DOHH2 (cell line): ENCODE data around the gene ABHD16B.

Source experiments
- H3F3A ChIP-seq: fragments of 200-600 bp; sonication (generic), shearing (Covaris generic); 2 replicates; pipeline ENCODE4 v1.6.0; 2016; ENCODE audit warnings: antibody characterized with exemption, mild to moderate bottlenecking; ENCODE audit not compliant: control insufficient read depth, insufficient read depth
- H3K27ac ChIP-seq: fragments of 200-600 bp; sonication (generic); 2 replicates; pipeline ENCODE4 v1.5.1; 2014; ENCODE audit warnings: low read depth, mild to moderate bottlenecking, low read length, moderate library complexity
- H3K27me3 ChIP-seq: fragments of 200-600 bp; sonication (generic); 2 replicates; pipeline ENCODE4 v1.6.1; 2014; ENCODE audit warnings: mild to moderate bottlenecking, low read length, mixed read lengths; ENCODE audit not compliant: control insufficient read depth
- H3K36me3 ChIP-seq: fragments of 200-600 bp; sonication (generic); 2 replicates; pipeline ENCODE4 v1.6.1; 2014; ENCODE audit warnings: mild to moderate bottlenecking, low read length, moderate library complexity, mixed read lengths; ENCODE audit not compliant: control insufficient read depth
- H3K4me1 ChIP-seq: fragments of 200-600 bp; sonication (generic); 2 replicates; pipeline ENCODE4 v1.6.1; 2014; ENCODE audit warnings: mild to moderate bottlenecking, low read length, mixed read lengths; ENCODE audit not compliant: control insufficient read depth
- H3K4me2 ChIP-seq: fragments of 200-600 bp; sonication (generic); 2 replicates; pipeline ENCODE4 v1.6.0; 2014; ENCODE audit warnings: mild to moderate bottlenecking, low read length, moderate library complexity
- H3K4me3 ChIP-seq: fragments of 200-600 bp; sonication (generic); 2 replicates; pipeline ENCODE4 v1.5.1; 2014; ENCODE audit warnings: mild to moderate bottlenecking, low read length, mixed read lengths
- H3K79me2 ChIP-seq: fragments of 200-600 bp; sonication (generic); 2 replicates; pipeline ENCODE4 v1.6.1; 2014; ENCODE audit warnings: mild to moderate bottlenecking, low read length, mixed read lengths; ENCODE audit not compliant: control insufficient read depth
- H3K9me2 ChIP-seq: fragments of 200-600 bp; sonication (generic); replicated peaks from 2 replicates; pipeline ENCODE4 v1.6.1; 2014; ENCODE audit warnings: mild to moderate bottlenecking, low read length, mixed read lengths; ENCODE audit not compliant: control insufficient read depth
- H3K9me3 ChIP-seq: fragments of 200-600 bp; sonication (generic); 2 replicates; pipeline ENCODE4 v1.6.1; 2014; ENCODE audit warnings: antibody characterized with exemption, low read length, mixed read lengths; ENCODE audit not compliant: control insufficient read depth, insufficient read depth
- H4K20me1 ChIP-seq: fragments of 200-600 bp; sonication (generic); 2 replicates; pipeline ENCODE4 v1.6.0; 2014; ENCODE audit warnings: low read depth, mild to moderate bottlenecking, antibody characterized with exemption, low read length, moderate library complexity; ENCODE audit not compliant: control insufficient read depth, insufficient read depth
- EZH2phosphoT487 ChIP-seq: fragments of 200-600 bp; sonication (generic); IDR thresholded peaks from 2 replicates; pipeline ENCODE4 v1.6.1; 2017; ENCODE audit warnings: borderline replicate concordance, mild to moderate bottlenecking, antibody characterized with exemption, low read length, moderate library complexity, mixed read lengths
- TF ChIP-seq, protein P1 (sequence below): fragments of 200-600 bp; sonication (generic); IDR thresholded peaks from one replicate; pipeline ENCODE4 v1.5.1; 2014; ENCODE audit warnings: antibody characterized with exemption, mild to moderate bottlenecking, low read depth, low read length; ENCODE audit not compliant: poor library complexity, severe bottlenecking

ABHD16B gene

DNA sequence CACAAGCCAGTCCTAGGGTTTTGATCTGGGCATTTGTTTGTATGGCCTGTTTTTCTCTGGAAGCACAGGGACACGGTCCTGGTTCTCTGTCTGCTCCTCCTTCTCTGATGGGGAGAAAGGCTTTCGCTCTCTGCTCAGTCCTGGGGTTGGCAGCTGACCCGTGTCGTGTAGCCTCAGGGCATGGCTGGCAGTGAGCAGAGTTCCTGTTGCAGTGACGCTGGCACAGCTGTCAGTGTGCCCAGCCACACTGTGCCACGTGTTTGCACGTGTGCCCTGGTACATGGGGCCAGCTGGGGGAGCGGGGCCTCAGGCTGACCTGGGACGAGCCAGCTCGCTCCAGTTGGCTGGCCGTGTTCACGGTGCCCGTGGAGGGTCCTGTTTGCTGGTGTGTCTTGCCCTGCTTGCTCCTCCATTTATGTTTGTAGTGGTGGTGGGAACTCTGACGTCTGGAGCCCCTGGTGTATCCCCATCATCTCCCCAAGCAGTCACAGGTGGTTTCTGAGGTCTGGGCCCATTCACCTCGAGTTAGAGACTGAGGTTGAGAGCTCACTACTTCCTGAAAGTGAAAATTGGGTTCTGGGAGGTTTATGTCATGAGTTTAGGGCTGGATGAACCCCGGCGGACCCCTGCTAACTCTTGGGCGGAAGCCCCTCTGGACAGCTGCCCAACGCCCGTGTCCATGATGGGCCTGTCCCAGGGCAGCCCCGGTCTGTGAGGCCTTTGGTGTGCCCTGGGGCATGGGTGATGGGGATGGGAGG, 23.4 kb downstream of the ABHD16B start:
- Histone ChIP-seq H3K27me3 (no peaks in the 10 kb centered on the region), H3F3A (no peaks in the 10 kb centered on the region), H3K79me2 (no peaks in the 10 kb centered on the region), H4K20me1 (no peaks in the 10 kb centered on the region), H3K4me2 (no peak overlapping the region), H3K9me2 (no peaks in the 10 kb centered on the region), H3K9me3 (no peaks in the 10 kb centered on the region), H3K27ac (no peak overlapping the region), H3K4me1 (no peaks in the 10 kb centered on the region), H3K4me3 (no peak overlapping the region), H3K36me3 (peaks cover 47% of the 10 kb centered on the region)
- no peak for TF ChIP-seq EZH2phosphoT487
- TF ChIP-seq, protein P1, sequence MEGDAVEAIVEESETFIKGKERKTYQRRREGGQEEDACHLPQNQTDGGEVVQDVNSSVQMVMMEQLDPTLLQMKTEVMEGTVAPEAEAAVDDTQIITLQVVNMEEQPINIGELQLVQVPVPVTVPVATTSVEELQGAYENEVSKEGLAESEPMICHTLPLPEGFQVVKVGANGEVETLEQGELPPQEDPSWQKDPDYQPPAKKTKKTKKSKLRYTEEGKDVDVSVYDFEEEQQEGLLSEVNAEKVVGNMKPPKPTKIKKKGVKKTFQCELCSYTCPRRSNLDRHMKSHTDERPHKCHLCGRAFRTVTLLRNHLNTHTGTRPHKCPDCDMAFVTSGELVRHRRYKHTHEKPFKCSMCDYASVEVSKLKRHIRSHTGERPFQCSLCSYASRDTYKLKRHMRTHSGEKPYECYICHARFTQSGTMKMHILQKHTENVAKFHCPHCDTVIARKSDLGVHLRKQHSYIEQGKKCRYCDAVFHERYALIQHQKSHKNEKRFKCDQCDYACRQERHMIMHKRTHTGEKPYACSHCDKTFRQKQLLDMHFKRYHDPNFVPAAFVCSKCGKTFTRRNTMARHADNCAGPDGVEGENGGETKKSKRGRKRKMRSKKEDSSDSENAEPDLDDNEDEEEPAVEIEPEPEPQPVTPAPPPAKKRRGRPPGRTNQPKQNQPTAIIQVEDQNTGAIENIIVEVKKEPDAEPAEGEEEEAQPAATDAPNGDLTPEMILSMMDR, result no peak

DNA sequence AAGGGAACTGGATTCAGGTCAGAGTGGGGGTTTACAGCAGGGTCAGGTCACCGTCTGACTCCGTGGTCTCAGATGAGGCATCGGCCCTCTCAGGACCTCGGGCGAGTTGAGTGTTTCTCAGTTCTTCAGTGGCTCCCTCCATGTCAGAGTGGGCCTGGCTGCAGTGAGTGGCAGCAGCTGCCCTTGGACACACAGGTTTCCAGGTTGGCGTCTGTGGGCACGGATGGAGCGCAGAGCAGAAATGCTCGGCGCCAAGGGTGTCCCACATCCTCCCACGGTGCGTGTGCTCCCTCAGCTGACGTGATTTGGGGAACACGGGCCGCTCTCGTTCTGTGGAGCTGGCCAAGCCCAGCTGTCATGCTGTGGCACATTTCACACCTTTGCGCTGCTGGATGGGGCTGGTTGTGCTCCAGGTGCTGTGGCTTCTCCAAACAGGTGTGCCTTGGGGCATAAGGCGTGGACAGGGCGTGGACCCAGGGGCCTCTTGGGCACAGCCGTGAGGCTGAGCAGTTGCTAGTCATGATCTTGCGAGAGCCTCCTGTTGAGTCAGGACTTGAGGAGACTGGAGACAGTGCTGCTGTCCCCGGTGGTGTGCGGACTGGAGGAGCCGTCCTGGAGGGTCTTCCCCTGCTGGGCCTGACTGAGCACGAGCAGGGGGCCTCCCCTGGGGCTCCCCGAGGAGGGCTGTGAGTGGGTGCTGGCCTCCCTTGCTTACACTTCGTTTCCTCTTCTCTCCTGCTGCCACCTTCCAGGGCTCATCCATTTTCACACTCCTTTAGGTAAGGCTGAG, 24.2 kb downstream of the ABHD16B start:
- no peaks in the 10 kb centered on the region for H3K9me2 ChIP-seq
- H3K27me3 ChIP-seq, result no peaks in the 10 kb centered on the region
- H3K9me3 ChIP-seq, result no peaks in the 10 kb centered on the region
- H3K4me2 ChIP-seq, result no peak overlapping the region
- no peaks in the 10 kb centered on the region for H3K4me1 ChIP-seq
- H3K27ac ChIP-seq, result no peak overlapping the region
- TF ChIP-seq, protein P1, result no peak
- TF ChIP-seq EZH2phosphoT487, result no peak
- no peaks in the 10 kb centered on the region for H4K20me1 ChIP-seq
- no peak overlapping the region for H3K4me3 ChIP-seq
- H3K79me2 ChIP-seq, result no peaks in the 10 kb centered on the region
- H3K36me3 ChIP-seq, result peaks cover 53% of the 10 kb centered on the region
- no peaks in the 10 kb centered on the region for H3F3A ChIP-seq

DNA sequence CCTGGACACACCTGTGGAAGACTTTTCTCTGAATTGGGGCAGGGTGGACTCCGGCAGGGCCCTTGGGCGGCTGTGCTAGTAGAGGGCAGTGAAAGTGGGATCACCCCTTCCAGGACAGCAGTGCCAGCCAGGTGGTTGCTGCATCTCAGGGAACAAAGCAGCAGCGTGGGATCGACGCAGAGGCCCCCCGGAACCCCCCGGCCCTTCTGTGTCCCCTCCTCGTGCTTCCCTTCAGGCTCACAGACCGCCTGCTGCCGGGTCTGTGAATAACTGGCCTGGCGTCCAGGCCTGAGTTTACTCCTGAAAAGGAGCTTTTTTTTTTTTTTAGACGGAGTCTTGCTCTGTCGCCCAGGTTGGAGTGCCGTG, 24.7 kb downstream of the ABHD16B start:
- no peaks in the 10 kb centered on the region for H3K4me1 ChIP-seq
- H3K4me2 ChIP-seq, result no peak overlapping the region
- peaks cover 58% of the 10 kb centered on the region for H3K36me3 ChIP-seq
- H3K79me2 ChIP-seq, result no peaks in the 10 kb centered on the region
- no peaks in the 10 kb centered on the region for H3K9me2 ChIP-seq
- TF ChIP-seq, protein P1, result no peak
- no peak for TF ChIP-seq EZH2phosphoT487
- no peaks in the 10 kb centered on the region for H3K27me3 ChIP-seq
- no peaks in the 10 kb centered on the region for H3K9me3 ChIP-seq
- no peak overlapping the region for H3K4me3 ChIP-seq
- H3F3A ChIP-seq, result no peaks in the 10 kb centered on the region
- no peak overlapping the region for H3K27ac ChIP-seq
- H4K20me1 ChIP-seq, result no peaks in the 10 kb centered on the region
